Measurements from ENCODE around the gene BTNL3.

The BTNL3 gene

DNA sequence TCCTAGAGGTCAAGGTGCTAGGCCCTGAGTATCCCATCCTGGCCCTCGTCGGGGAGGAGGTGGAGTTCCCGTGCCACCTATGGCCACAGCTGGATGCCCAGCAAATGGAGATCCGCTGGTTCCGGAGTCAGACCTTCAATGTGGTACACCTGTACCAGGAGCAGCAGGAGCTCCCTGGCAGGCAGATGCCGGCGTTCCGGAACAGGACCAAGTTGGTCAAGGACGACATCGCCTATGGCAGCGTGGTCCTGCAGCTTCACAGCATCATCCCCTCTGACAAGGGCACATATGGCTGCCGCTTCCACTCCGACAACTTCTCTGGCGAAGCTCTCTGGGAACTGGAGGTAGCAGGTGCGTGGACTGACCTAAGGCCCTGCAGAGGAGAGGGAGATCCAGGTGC is 59.3 kb downstream of the BTNL3 start:
- DNase-seq (ENCODE audit: low read depth): no peak

DNA sequence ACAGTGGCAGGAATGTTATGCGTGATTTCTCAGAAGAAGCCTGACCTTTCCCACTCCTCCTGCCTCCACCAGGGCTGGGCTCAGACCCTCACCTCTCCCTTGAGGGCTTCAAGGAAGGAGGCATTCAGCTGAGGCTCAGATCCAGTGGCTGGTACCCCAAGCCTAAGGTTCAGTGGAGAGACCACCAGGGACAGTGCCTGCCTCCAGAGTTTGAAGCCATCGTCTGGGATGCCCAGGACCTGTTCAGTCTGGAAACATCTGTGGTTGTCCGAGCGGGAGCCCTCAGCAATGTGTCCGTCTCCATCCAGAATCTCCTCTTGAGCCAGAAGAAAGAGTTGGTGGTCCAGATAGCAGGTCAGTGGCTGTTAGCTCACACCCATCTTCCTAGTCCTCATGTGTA is 61.4 kb downstream of the BTNL3 start:
- no peak for DNase-seq (ENCODE audit: low read depth)

DNA sequence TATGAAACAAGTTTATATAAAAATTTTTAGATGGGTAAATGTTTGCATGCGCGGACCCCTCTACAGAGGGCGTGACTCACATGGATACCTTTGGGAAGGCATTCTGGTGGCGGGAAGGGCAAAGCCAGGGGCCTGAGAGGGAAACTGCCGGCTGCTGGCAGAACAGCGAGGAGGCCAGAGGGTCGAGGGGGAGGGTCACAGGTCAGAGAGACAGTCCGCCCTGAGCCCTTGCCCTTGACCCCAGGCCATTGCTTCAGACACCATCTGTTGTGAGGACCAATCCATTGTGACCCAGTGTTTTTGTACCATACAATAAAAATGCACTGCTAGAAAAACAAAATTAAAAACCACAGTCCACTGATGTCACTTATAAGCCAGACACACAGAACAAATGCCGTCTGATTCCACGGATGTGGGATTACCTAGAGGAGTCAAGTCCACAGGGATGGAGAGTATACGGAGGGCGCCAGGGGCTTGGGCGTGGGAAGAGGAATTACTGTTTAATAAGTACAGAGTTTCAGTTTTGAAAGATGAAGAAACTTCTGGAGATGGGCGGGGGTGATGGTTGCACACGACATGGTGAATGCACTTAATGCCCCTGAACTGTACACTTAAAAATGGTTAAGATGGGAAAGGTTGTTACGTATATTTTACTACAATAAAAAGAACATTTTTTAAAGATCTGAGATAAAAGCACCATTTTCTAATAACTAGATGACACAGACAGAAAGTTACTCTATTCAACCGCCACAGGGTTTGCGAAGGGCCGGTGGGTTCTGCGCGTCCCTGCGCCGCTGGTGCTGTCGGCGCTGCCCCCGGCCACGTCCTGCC is 63.4 kb downstream of the BTNL3 start:
- DNase-seq (ENCODE audit: low read depth): no peak

DNA sequence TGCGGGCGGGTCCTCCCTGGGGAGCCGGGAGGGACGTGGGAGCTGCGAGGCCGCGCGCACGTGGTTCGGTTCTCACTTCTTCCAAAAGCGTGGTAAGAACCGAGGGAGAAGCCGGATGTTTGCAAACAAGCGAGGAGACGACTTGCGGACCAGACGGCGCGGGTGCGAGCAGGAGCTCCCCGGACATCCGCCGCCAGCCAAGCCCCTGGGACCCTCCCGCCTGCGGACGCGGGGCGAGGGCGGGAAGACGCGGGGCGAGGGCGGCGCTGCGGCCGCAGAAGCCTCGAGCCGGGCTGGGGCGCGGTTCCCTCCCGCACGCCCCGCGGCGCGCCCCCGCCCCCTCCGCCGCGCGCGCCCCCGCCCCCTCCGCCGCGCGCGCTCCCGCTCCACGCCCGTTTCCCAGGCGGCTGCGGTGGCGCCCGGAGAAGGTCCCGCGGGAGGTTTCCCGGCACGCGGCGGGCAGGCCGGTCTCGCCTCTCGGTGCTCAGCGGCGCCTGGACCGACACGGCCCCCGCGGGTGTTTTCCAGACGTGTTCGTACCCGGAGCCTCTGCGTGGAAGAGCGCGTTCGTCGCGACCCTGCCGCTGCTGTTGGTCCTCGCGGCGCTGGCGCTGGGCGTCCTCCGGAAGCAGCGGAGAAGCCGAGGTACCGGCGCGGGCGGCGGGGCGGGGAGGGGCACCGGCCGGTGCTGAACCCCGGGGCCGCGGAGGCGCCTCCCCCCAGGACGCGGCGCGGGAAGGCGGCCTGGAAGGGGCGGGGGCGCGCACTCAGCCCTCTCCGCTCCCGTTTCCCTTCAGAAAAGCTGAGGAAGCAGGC is 64.2 kb downstream of the BTNL3 start:
- no peak for DNase-seq (ENCODE audit: low read depth)

DNA sequence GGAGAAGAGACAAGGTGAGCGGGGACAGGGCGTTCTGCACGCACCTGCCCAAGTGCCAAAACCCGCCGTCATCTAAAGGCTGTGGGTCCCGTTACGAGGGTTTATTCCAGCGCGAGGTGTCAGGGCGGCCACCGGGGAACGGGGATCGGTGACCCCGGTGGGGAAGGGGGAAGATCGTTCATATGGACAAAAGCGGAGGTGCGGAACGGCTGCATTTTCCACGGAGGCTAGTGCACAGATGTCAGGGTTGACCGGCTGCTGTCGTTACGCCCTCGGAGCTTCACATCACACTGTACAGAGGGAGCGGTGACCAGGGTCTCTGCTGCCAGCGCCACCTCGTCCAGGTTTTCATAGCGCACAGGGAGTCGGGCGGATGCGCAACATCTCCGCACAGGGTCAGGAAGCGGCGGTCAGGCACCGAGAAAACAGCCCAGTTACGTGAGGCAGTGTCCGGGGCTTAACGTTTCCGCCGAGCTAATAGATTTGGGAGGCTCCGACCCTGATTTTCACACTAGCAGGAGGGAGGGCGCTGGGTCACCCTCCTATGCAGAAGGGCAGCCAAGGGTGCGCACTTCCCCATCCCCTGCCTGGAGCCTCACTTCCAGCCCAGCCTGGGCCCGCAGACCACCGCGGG is 65.0 kb downstream of the BTNL3 start:
- DNase-seq (ENCODE audit: low read depth): no peak

DNA sequence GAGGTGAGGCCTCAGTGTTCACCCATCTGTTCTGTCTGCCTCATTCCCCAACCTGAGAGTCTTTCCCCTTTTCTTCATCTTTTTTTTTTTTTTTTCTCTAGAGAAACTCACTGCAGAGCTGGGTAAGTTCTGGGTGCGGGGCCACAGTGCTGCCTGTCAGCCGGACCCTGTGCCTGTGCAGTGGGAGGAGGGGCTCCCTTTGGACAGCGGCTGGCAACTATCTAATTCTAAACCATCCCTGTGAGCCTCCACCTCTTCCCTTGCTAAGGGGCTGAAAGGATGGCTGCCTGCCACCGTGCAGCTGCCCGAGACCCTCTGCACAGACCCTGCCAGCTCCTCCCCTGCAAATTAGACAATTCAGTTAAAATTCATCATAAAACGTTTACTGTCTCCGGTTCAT is 65.5 kb downstream of the BTNL3 start:
- DNase-seq (ENCODE audit: low read depth): no peak

DNA sequence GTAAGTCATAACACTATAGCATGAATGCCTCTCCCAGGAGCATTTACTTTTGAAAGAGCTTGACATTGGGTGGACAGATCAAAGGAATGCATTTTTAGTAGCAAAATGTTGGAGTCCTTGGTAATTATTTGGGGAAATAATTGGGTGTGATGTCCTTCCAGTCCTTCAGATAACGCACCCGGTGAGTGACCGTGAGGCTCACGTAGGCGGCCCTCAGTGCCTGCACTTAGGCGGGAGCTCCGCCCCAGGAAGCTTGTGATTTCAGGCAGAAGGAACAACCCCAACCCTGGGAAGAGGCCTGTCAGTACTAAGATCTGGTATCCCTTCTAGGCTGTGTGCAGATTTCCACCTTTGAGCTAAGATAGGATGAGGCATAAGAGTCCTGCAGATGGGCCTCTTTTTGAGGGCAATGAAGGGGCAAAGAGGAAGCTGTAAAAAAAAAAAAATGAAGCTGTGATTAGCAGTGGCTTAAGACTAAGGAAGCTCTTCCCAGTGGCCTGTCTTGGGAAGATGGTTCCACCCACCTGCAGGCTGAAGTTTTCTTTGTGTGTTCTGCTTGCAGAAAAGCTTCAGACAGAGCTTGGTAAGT is 66.3 kb downstream of the BTNL3 start:
- no peak for DNase-seq (ENCODE audit: low read depth)
